Small intestine (tissue), 7 donors: ENCODE data around the gene FANCI. TPM values are rescaled to one million over a fixed set of nuclear protein-coding genes. Genes with fewer than 3 reads are reported as not detected.

ENCODE experiments used
- DNase-seq, 2 donors: peaks; one replicate each; pipeline versions ENCODE4 v3.0.0 to v3.0.0-alpha.2; 2013
- FAIRE-seq: peaks from 2 replicates; lab custom pipeline; 2012; peaks lifted over from hg19 to GRCh38; lab: Jason Lieb, UNC
- H3K27ac ChIP-seq, 3 donors: one replicate each; pipeline ENCODE4 v1.5.1; 2013; ENCODE audit warnings: low read length in 2 of 3, mild to moderate bottlenecking in 2 of 3, control low read depth in 1 of 3, inconsistent platforms in 1 of 3, low read depth in 1 of 3, moderate library complexity in 1 of 3
- H3K27me3 ChIP-seq, 3 donors: one replicate each; pipeline ENCODE4 v1.6.1; 2013; ENCODE audit warnings: low read length in 3 of 3, inconsistent platforms in 1 of 3; ENCODE audit not compliant: control insufficient read depth in 3 of 3, insufficient read depth in 3 of 3
- H3K36me3 ChIP-seq, 3 donors: one replicate each; pipeline ENCODE4 v1.6.1; 2013; ENCODE audit warnings: low read length in 3 of 3, inconsistent platforms in 1 of 3, low read depth in 1 of 3, mild to moderate bottlenecking in 1 of 3, moderate library complexity in 1 of 3; ENCODE audit not compliant: control insufficient read depth in 3 of 3, insufficient read depth in 2 of 3
- H3K4me1 ChIP-seq, 3 donors: one replicate each; pipeline ENCODE4 v1.6.1; 2013; ENCODE audit warnings: low read length in 2 of 3, inconsistent platforms in 1 of 3, low read depth in 1 of 3, mild to moderate bottlenecking in 1 of 3, moderate library complexity in 1 of 3; ENCODE audit not compliant: control insufficient read depth in 3 of 3, insufficient read depth in 2 of 3
- H3K4me3 ChIP-seq, 3 donors: one replicate each; pipeline ENCODE4 v1.5.1; 2013; ENCODE audit warnings: low read length in 3 of 3, control low read depth in 1 of 3, inconsistent platforms in 1 of 3, low read depth in 1 of 3, mild to moderate bottlenecking in 1 of 3, moderate library complexity in 1 of 3
- H3K9me3 ChIP-seq, 2 donors: one replicate each; pipeline ENCODE4 v1.6.1; 2013; ENCODE audit warnings: low read depth in 1 of 2, low read length in 1 of 2; ENCODE audit not compliant: control insufficient read depth in 2 of 2, insufficient read depth in 1 of 2
- WGBS, 3 donors: extraction: QIAGEN DNeasy Blood & Tissue Kit; methylation state at CpG; one replicate each; pipeline ENCODE4 v1.1.7; 2013; 5-methylcytosine and 5-hydroxymethylcytosine counted together
- polyA plus RNA-seq, 4 donors: library from polyadenylated mRNA; stranded (reverse) in 3 of 4; unstranded in 1 of 4; fragments of 200-250 nt in 3 of 4; fragments of 120-200 nt in 1 of 4; gene quantifications; one replicate each; pipeline versions ENCODE4 v1.2.1 to v1.2.3, GENCODE V29; 2013
- donor health status: healthy with polysubstance abuse.
- donor health status: control.
- donor health status: control.
- donor health status: Bipolar disorder and iron deficiency.
- donor health status: healthy.

Gene FANCI
- polyA plus RNA-seq, 4 donors, result 1.6 to 21.6 (median 7.9) TPM

DNA sequence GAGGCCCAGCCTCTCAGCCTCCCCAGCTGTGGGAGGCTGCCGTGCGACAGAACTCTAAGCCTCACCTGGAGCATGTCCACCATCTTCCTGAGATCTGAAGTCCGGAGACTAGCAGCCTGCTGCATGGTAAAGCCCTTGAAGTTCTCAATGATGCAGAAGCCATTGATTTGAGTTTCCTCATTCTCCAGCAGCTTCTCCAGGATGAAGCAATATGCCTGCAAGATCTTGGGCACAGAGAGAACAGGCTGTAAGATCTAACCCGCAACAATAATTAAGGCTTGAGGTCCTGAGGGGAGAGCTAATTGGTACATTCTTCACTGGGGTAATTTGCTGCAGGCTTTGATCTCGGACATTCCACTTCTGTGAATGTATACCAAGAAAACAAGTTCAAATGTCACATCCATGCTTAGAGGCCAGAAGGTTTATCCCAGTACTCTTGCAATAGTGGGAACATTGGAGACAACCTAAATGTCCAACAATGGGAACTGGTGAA, 32.1 kb upstream of the FANCI start:
- Histone ChIP-seq H3K4me1 (no peaks in the 10 kb centered on the region), H3K9me3 (no peaks in the 10 kb centered on the region), H3K27ac (no peak overlapping the region), H3K27me3 (no peaks in the 10 kb centered on the region), H3K4me3 (no peak overlapping the region), H3K36me3 (no peaks in the 10 kb centered on the region)
- DNase-seq, result no peak
- FAIRE-seq, result no peak
- 79 to 93% (median 85%) methylated on average over 5 of the region's 5 CpGs for WGBS, 3 donors

DNA sequence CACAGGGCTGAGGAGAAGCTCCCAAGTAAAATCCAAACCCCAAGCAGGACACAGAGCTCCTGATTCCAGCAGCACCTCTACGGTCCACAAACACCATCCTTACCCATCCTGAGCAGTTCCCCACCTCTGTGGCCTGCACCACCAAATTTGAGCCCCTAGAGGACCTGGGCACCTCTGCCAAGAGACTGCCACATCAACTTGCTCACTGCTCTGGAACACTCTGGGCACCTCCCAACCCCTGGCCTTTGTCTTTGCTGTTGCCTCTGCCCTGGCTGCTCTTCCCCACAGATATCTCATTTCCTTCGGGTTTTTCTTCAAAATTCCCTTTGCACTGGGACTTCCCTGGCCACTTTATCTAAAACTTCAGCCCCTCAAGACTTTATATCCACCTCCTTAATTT, 28.2 kb upstream of the FANCI start:
- FAIRE-seq, result no peak
- 75 to 84% (median 82%) methylated on average over 2 of the region's 2 CpGs for WGBS, 3 donors
- Histone ChIP-seq H3K9me3 (no peaks in the 10 kb centered on the region), H3K27ac (no peak overlapping the region), H3K4me3 (no peak overlapping the region), H3K36me3 (no peaks in the 10 kb centered on the region), H3K4me1 (no peaks in the 10 kb centered on the region), H3K27me3 (no peaks in the 10 kb centered on the region)
- DNase-seq, result no peak

DNA sequence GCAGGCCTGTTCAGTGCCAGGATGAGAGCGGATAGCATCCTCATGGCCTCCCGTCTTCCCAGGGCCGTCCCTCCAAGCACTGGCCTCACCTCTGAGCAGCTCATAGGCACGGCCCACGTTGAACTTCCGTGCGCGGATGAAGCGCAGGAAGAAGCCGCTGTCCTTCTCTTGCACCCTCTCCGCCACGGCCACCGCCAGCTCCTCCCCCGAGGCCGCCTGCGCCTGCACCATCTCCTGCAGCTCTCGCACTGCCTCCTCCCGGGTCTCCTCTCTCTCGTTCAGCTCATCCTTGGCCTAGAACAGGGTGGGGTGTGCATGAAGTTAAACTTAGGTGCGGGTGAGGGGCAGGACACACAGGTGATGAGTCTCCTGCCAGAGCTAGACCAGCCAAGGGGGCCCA, 26.7 kb upstream of the FANCI start:
- H3K27ac ChIP-seq, result no peak overlapping the region
- H3K9me3 ChIP-seq, result no peaks in the 10 kb centered on the region
- H3K36me3 ChIP-seq, result no peaks in the 10 kb centered on the region
- H3K4me1 ChIP-seq, result no peaks in the 10 kb centered on the region
- no peak overlapping the region for H3K4me3 ChIP-seq
- WGBS, 3 donors, result 91 to 93% (median 91%) methylated on average over 20 of the region's 20 CpGs
- DNase-seq (no peak), FAIRE-seq (no peak)
- H3K27me3 ChIP-seq, result no peaks in the 10 kb centered on the region

DNA sequence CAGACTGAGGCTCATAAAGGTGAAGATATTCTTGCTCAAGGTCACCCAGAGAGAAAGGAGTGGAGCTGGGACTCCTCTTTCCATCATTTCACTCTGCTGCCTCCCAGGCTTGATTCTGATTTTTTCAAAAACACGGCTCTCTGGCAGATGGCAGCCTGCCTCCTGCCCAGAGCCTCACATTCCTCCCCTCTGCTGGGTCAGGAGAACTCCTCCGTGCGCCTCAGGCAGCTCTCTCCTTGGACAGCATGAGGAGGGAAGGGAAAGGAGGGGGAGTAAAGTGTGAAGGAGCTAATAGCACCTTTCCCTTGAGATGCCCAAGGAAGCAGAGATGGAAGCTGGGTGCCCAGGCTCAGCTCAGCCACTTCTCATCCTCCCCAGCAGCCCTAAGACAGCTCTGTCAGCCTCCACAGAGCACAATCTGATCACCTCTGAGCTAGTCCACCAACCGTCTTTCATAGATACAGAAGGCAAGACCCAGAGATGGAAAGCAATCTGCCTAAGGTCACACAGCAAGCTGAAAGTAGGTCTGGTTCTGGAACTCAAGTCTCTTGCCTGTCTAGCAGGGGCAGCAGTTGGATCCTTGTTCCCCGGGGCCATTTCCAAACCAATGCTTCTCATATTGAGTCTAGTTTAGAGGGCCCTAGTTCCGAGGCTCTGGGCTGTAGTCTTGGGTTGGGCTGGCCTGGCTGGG, 25.9 kb upstream of the FANCI start:
- Histone ChIP-seq H3K4me3 (no peak overlapping the region), H3K9me3 (no peaks in the 10 kb centered on the region), H3K36me3 (no peaks in the 10 kb centered on the region), H3K27me3 (no peaks in the 10 kb centered on the region), H3K27ac (no peak overlapping the region), H3K4me1 (no peaks in the 10 kb centered on the region)
- FAIRE-seq, result no peak
- no peak for DNase-seq
- WGBS, 3 donors, result 75 to 80% (median 80%) methylated on average over 6 of the region's 6 CpGs

DNA sequence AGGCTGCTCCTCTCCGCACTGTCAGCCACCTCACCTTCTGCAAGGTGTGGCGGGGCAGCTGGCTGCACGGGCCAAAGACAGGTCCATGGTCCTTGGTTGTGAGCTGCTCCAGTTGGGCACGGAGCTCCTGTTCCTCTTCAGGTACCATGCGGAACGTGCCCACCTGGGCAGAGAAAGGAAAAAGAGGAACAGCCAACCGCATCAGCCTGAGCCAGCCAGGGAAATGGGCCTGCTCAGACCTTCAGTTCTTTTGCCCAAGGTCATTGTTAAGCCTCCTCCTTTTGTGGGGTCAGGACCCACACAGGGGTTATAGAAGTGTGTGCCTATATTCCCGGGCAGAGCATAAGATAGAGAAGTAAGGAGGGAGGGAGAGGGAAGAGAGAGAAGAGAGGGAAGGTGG, 25.2 kb upstream of the FANCI start:
- no peaks in the 10 kb centered on the region for H3K27me3 ChIP-seq
- no peak overlapping the region for H3K27ac ChIP-seq
- DNase-seq (no peak), FAIRE-seq (no peak)
- H3K4me1 ChIP-seq, result no peaks in the 10 kb centered on the region
- no peaks in the 10 kb centered on the region for H3K9me3 ChIP-seq
- no peak overlapping the region for H3K4me3 ChIP-seq
- no peaks in the 10 kb centered on the region for H3K36me3 ChIP-seq
- WGBS, 3 donors, result 83 to 87% (median 84%) methylated on average over 8 of the region's 8 CpGs

DNA sequence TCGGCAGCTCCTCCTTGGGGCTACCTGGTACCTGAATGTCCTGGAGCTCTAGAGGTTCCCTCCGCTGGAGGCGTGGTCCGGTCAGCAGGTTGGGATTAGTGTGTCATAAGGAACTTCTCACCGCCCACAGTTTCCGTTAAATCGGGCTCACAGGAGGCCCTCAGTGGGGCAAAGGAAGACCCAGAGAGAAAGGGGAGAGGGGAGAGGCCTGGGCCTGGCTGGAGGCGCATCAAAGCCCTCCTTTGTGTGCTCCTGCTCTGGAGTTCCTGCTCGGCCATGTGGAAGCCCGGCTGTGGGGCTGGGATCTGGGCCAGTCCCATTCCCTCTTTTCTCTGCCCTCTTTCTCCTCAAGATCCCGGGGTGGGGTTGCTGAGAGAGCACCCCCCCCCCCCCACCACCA, 22.2 kb upstream of the FANCI start, which contains the start of gene RLBP1:
Gene RLBP1, minus strand, starts transcription at position 37 of the 400 bp plus-strand sequence. CDS start 2,604 bp downstream, outside the sequence.
- 75 to 77% (median 76%) methylated on average over 9 to 11 of the region's 11 CpGs for WGBS, 3 donors
- H3K36me3 ChIP-seq, result no peaks in the 10 kb centered on the region
- H3K27me3 ChIP-seq, result no peaks in the 10 kb centered on the region
- no peak within 1 kb of the TSS for H3K4me3 ChIP-seq
- no peak within 1 kb of the TSS for H3K27ac ChIP-seq
- DNase-seq (no peak), FAIRE-seq (no peak)
- no peaks in the 10 kb centered on the region for H3K4me1 ChIP-seq
- H3K9me3 ChIP-seq, result no peaks in the 10 kb centered on the region

DNA sequence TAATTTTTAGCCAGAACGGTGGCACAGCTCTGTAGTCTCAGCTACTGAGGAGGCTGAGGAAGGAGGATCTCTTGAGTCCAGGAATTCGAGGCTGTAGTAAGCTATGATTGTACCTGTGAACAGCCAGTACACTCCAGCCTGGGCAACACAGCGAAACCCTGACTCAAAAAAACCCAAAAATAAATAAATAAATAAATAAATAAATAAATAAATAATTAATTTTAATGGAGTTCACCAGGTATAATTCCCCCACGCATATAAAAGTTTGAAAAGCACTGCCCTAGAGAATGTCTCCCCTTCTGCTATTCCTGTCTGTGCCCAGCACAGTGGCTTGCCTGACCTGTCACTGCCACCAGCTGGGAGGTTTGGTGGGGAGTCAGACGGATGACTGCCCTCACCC, 18.2 kb upstream of the FANCI start:
- no peak for FAIRE-seq
- H3K36me3 ChIP-seq, result no peaks in the 10 kb centered on the region
- WGBS, 3 donors, result 89 to 95% (median 94%) methylated on average over 5 of the region's 5 CpGs

DNA sequence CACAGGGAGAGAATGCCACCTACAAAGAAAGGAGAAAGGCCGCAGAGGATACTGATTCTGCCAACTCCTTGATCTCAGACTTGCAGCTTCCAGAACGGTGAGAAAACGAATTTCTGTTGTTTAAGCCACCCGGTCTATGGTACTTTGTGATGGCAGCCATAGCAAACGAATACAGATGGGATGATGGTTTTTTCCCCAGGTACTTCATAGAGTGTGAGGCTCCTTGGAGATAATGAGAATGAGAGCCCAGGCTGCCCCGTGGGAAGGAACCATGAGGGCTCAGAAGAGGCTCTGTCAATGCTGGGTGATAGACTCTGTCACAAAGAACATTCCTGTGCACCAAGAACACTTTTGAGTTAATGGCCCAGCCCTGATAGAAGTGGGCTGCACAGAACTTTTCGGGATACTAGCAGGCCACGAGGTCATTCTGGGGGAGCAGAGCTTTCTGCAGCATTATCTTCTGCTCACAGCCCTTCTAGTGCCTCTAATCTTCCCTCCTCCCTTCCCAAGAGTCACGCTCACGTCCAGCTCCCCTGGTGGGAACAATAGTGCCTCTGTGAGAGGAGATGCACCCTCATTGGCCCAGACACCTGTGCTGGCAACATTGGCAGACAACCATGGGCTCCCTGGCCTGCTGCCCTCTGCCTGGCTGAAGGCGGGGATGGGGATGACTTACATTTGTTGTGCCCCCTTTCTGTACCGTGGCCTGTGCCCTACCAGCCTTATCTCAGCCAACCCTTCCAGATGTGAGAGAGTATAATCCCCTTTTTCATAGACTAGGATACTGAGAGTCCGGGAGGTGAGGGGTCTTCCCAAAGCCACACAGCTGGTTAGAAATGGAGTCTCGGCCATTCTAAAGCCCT, 17.2 kb upstream of the FANCI start:
- no peaks in the 10 kb centered on the region for H3K27me3 ChIP-seq
- H3K9me3 ChIP-seq, result no peaks in the 10 kb centered on the region
- DNase-seq (no peak), FAIRE-seq (no peak)
- no peaks in the 10 kb centered on the region for H3K36me3 ChIP-seq
- no peaks in the 10 kb centered on the region for H3K4me1 ChIP-seq
- WGBS, 3 donors, result 56 to 80% (median 74%) methylated on average over 14 of the region's 14 CpGs
- no peak overlapping the region for H3K27ac ChIP-seq
- no peak overlapping the region for H3K4me3 ChIP-seq

More for the DNA sequence above, 18.2 kb upstream of the FANCI start:
- Histone ChIP-seq H3K27me3 (no peaks in the 10 kb centered on the region), H3K4me3 (no peak overlapping the region), H3K27ac (no peak overlapping the region), H3K9me3 (no peaks in the 10 kb centered on the region), H3K4me1 (no peaks in the 10 kb centered on the region)
- DNase-seq, result no peak
